HG02571 (cell line): Measurements from ENCODE around the gene NPTN.
"Not testable (repeated sequence)": the region's sequence is repeated elsewhere in the genome, so short reads cannot be mapped to it uniquely, and the experiment has no call there.

Source experiments
- ATAC-seq: cut with Tn5 transposase; IDR thresholded peaks from one replicate; pipeline ENCODE4 v1.9.1; 2021; ENCODE audit warnings: mild to moderate bottlenecking, moderate library complexity; ENCODE audit not compliant: unreplicated experiment

Gene NPTN

DNA sequence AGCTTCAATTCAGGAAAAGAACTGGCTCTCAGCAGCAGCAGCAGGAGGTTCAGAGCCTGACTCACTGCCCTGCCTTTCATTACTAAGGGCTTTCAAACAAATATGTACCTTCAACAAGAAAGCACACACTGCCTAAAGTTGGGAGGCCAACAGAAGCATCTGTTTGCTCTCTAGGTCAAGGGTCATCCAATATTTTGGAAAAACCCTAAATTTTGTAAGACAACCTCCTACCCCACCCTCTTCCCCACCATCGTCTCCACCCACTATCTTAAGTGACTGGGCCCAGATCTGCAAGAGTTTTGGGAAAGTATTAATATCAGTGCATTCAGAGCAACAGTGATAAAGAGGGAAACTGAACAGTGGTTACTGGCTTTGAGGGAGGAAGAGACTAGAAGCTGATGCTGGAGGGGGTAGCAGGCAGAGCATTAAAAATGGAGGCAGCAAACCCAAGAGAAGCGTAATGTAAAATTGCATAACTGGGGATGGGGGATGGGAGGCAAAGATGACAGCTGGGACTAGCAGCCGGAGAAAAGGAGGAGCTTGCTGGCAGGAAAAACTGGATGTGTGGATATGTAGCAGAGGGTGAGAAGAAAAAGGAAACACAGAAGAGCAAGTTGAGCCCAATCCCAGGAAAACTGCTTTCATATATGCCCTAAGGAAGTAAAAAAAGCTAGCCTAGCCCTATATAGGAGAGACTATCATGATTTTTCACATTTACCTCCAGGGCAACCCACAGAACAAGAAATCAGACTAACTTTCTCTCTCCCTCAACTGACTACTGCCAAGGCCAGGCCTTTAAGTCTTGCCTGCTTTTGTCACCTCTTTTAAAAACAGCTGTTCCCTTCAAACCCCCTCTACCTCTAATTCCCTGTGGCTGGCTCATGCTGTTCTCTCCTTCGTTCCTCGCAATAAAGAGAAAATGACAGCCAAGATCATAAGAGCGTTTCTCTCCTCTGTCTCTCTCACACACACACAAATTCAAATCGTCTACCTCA is 31.4 kb downstream of the NPTN start:
- ATAC-seq = no peak

DNA sequence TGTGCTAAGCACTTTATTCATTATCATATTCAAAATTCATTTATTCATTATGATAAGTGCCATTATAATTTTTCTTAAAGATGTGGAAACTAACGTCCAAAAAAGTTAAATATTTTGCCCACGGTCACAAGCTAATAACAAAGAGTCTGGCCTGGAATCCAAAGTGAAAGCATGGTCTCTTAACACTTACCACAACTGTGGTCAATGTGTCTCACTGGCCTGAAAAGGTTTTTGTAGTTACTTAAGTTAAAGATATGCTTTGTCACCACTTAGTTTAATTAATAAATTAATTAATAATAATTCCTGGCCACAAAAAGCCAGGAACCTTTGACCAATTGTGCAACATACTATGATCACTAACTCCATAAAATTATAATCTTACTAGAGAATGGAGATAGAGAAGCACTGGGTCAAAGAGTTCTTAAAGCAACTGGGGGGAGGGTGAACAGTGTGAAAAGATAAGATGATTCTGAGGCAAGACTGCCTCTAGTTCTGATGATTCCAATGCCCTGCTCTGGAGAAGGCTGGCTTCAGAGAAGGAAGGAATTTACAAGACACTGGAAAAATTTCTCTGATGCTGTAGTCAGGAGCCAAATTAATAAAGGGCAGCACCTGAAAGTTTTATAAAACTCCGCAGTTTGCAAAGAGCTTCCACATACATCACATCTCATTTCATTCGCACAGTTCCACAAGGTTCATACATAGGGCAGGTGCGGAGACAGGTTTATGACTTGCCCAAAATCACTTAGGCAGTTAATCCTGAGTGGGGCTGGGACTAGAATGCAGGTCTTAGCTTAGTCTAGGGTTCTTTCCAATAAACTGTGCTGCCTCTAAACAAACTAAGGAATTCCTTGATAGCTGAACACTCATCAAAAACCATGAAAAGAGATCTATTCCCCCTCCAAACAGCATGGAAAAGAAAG is 32.5 kb downstream of the NPTN start:
- ATAC-seq = no peak

DNA sequence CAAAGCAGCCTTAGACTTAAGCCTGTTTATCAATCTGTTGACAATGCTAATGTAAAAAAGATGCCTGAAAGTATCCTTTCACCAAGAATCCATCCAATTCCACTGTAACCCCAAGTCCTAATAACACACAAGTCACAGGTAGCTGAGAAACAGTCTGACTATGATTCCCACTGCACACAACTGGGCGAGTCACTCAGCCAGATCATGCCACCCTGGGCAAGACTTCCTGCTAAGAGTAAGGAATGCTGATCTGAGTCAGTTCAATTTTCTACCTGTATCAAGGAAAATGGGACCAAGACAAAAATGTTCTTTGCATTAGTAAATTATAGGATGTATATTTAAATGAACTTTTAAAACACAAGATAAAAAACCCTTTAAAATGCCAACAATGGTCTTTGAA is 33.3 kb downstream of the NPTN start:
- no peak for ATAC-seq

DNA sequence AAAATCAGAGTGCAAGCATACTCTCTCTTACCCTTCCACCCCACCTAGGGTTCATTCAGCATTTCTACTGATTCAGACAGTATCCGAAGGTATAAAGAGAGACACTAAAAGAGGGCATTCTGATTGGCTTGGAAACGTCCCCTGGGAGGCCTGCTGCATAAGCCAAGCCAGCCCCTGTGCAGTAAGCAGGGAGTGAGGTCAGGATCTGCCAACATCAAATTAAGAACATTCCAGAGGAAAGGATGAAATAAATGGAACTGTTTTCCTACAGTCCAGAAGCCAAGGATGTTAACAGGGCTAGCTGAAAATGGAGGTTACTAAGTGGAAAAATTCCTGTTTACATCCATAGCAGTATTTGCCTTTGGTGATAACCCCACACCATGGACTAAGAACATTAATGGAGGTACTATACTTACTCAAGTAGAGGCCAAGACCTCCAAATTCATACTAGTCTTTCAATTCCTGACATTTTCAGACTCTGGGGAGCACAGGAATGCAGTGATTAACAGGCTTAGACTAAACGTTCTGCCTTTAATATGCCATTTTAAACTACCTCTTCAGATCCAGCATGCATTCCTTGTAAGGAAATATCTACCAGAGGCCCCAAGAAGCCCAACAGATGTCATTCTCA is 34.5 kb downstream of the NPTN start:
- ATAC-seq = no peak

DNA sequence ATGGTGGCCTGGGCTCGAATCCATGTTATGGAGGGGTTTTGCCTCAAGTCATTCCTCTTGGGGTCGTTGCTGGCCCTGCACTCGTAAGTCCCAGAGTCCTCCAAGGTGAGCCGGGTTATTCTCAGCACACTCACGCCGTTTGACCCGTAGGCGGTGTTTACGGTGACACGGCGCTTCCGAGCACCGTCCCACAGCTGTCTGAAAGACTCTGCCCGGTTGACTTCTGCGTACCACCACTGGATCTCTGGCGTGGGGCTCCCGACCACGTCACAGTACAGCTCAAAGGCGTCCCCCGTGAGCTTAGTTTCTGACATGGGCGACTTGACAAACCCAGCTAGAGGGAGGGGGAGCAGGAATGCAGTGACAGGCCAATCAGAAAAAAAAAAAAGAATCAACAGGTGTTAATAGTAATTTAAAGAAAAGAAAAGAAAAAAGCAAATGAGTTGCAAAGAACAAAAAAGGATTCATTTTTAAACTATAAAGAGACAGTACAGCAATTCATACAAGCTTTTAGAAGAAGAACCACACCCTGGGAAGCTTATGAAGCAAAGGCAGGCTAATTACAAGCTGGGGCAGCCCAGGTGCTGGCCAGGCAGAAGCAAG is 36.1 kb downstream of the NPTN start:
- ATAC-seq = no peak

DNA sequence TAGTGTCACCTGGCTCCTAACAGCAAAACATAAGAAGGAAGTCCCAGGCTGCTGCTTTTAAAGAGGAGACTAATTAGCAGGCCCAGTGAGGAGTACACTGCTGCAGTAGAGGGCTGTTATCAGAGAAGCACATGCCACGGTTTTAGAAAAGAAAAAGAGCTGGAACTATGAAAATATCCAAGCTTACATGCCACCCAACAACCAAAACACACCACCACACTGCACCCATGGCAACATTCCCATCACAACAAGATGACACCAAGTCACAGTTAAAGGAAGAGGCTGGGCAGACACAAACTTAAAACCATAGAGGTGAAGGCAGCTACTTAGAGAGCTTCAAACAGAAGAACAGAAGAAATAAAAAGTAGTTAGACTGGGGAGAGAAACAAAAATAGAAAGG is 37.0 kb downstream of the NPTN start:
- ATAC-seq = no peak

DNA sequence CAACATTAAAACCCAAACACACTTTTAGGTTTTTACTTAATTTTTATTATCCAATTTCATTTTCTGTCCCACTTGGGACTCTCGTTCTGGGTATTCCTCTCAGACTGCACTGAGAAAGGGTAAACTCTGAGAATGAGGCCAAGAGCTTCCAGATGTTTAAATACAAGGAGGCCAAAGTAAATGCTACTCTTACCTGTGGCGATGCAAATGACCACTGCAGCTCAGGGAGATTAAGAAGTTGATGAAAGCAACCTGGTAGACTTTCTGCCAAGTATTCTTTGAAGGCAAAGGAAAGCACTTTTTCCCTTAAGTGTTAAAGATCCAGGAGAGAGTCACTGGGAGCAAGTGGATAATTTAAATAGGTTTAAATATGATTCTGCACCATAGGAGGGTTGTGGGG is 39.1 kb downstream of the NPTN start:
- ATAC-seq = no peak

DNA sequence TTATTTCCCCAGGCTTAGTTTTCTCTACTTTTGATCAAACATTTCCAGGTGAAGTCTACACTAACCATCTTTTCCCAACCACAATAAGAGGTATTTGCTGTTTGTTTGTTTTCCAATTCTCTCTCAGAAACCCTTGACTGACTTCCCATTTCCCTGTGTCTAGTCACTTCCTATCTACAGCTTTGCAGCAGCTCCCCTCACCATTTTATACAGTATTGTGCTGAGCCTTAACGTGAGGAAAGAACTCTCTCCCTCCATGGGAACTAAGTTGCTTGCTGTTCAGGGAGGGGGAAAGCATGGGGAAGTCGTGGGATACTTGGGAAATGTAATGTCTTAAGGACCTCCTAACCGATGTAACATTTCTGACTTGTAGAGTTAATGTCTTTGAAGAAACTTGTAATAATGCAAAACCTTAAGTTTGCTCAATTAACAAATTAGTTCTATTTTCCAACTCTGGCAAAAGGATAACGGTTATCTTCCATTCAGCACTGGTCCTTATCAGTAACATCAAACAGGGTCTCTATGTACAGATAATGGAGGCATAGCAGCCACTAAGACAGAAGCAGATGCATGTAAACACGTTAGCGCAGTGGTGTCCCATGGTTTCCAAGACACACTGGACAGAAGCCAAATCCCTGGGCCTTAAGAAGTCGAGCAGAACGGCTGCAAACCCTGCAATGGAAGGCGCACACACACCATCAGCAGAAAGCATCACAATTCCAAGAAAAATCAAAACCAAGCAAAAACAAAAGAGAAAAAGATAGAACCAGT is 39.7 kb downstream of the NPTN start:
- ATAC-seq = no peak

DNA sequence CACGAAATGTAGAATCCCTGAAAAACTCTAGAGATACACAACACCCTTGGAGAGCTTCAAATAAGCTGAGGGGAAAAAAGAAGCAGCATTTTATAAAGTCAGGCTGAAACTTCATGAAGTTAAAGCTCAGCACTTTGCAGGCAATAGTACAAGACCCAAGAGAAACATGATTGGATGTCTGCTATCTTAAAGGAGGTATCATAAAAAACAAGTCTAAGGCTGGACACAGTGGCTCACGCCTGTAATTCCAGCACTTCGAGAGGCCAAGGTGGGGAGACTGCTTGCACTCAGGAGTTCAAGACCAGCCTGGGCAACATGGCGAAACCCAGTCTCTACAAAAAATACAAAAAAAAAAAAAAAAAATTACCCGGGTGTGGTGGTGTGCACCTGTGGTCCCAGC is 42.9 kb downstream of the NPTN start:
- ATAC-seq = no peak

DNA sequence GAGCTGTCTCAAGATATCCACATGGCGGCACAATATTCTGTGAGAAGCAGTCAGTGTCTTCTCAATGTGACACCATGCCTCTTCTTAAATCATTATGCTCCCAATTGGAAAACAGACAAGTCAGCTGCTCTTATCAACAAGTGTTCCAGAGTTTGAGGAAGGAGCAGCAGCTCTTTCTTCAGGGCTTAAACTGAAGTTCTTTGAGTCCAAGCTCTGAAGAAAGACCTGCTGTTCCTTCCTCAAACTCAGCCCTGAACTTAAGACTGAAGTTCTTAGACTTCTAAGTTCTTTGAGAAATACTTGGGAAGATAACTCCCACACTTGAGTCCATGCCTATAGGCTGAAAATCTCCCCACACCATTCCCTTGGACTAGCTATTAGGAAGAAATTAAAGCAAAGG is 43.4 kb downstream of the NPTN start:
- ATAC-seq = no peak

DNA sequence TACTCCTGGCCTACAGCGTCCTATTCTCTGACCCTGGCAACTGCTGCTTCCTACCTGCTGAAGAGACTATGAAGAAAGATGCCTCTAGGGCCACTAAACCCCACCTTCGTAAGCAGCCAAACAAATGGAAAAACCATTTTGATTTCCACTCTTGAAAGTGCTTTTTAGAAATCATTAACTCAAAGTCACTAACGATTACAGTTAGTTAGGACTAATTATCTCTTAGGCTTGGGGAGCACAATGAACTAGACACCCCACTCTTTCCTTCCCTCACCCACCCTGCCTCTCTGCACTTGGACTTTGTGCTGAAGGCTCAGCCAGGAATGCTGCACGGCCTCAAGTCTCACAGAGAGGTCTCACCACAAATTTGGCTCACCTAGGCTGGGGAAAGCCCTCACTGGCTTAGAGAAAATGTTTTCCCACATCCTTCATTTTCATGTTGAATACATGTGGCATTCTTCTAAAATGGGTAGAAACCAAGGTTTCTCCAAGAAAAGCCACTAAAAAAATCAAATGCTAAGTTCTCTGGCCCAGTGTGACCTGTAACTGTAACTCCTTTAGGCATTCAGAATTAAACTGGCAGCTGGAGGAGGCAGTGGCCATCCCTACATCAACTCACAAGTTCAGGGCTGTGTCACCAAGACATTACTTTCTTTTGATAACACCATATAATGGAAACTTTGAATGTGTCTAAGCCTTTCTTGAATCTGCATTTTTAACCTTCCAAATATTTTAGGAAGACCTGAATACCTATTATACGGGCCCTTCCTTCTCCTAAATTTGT is 47.1 kb downstream of the NPTN start:
- ATAC-seq = no peak

DNA sequence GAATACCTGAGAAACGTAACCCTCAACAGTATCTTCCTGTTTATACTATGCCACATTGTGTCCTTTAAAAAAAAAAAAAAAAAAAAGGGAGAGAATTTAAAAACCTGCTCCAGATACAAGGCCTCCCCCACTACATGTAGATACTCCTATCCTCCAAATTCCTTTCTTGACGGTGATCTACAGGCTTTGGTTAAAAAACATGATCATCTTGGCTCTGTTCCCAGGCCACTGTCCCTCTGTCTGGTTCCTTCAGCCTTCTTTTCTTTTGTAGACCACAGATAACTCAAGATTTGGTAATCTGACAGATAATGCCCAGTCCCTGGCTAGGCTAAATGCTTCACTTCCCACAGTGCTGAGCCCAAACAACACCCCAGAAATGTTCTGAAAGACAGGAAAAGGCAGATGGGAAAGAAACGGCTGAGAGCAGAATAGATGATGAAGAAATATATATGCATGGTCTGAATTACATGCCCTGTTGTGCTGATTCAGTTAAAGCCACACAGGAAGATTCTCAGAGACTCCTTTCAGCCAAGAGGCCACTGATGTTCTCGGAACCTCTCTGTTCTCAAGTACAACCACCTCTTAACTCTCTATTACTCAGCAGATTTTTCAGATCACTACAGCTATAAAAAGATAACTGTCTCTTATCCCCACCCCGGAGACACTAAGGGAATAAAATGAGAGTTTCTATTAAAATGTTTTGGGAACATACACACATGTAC is 48.3 kb downstream of the NPTN start:
- no peak for ATAC-seq

DNA sequence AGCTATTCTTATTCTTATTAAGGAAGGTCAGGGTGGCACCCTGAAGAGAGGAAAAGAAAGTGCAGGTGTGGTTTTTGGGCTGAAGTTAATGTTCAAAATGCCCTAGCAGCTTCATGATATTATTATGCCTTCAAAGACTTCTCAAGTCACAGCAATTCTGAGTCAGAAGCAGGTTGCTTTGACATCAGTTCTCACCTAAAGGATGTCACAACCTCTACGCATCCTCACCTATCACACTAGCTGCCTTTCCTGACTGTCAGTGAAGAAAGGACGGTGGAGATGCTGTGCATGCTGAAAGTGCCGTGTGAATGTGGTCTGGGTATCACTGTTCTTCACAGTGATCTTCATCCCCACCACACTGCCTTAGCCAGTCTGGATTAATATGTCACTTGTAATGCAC is 49.6 kb downstream of the NPTN start:
- ATAC-seq = no peak

DNA sequence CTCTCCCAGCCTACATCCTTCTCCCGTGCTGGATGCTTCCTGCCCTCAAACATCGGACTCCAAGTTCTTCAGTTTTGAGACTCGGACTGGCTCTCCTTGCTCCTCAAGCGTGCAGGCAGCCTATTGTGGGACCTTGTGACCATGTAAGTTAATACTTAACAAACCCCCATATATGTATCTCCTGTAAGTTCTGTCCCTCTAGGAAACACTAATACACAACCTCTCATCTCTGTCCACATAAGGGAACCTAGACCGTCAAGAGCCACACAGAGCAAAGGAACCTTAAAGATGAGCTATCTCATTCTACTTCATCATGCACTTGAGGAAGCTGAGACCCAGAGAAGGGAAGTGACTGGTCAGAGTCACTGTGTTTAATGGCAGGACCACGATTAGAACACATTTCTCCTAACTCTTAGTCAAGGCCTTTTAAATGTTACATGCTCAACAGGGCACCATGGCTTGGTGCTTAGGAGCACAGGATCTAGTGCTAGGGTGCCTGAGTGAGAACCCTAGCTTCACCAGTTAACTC is 50.3 kb downstream of the NPTN start:
- no peak for ATAC-seq

DNA sequence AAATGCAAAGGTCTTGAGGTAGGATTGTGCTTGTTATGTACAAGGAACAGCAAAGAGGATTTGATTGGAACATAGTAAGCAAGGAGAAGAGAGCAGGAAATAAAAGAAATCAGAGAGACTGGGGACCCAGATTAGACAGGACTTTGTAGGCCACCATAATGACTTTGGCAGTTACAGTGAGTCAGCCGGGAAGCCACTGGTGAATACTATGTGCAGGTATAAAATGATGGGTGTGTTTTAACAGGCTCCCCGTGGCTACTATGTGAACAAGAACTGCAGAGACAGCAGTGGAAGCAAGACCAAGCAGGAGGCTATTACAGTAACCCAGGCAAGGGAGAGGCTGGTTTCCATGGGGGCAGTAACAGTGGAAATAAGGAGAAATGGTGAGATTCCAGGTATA is 55.2 kb downstream of the NPTN start:
- no peak for ATAC-seq

DNA sequence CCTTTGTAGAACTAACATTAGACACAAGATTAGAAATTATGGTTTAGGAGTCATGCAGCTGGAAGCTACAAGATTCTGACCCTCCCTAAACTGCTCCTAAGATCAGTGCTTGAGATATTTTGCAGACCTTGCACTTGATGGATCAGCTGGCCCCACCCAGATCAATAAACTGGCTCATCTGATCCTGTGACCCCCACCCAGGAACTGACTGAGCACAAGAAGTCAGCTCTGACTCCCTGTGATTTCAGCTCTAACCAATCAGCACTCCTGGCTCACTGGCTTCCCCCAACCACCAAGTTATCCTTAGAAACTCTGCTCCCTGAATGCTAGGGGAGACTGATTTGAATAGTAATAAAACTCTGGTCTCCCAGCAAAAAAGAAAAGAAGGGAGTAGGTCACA is 55.6 kb downstream of the NPTN start:
- not testable (repeated sequence) for ATAC-seq

DNA sequence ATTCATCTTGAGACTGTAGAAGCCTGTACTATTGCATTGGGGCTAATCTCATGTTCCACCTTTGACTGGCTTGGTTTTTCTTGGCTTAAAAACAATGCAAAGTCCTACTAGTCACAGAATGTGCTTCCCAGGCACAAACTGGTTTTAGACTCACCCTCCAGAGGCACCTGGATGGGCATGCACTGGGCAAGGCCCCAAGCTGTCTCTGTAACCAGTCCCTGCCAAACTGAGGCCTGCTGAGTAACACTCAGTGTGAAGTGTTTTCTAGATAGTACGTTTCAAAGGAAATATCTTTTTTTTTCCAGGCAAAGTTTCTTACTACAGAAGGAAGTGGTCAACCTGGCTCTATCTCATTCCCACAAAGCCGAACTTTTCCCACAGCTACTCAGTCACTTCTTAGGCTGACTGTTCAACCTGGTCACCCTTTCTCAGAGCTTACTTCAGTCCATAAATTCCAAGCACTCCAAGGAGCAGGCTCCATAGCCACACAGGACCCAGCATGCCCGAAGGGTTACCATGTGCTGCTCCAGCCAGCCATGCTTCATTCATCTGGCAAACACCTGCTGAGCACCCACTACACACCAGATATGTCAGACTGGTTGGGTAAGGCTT is 57.4 kb downstream of the NPTN start:
- no peak for ATAC-seq

DNA sequence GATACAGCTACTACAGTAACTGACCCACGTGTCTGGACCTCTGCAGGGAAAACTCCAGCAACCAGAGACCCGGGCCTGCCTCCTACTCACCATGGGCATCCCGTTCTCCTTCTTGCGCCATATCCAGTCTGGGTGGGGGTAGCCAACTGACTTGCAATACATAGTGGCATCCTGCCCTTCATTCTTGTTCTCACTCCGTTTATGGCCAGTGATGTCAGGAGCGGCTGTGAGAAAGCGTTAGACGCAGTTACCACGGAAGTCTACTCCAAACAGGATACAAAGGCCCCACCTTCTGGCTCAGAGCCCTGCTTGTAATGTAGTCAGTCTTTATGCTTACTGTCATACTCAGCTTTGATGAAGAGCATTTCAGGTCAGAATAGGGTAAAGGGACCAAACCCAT is 59.6 kb downstream of the NPTN start:
- no peak for ATAC-seq
